CD14-positive monocyte (primary cell): ENCODE measurements around the gene BNIPL. TPM values are rescaled to one million over a fixed set of nuclear protein-coding genes. Genes with fewer than 3 reads are reported as not detected.

Source experiments
- DNase-seq, 3 donors: peaks; one replicate each; pipeline ENCODE4 v3.0.0-alpha.2; 2011 to 2022
- H2AFZ ChIP-seq: 2 replicates; pipeline ENCODE4 v1.6.0; 2012; ENCODE audit warnings: mild to moderate bottlenecking, low read depth, low read length, inconsistent platforms; ENCODE audit not compliant: insufficient read depth, poor library complexity, severe bottlenecking
- H3K27ac ChIP-seq, 2 donors: 1 replicate in 1 of 2; 2 replicates in 1 of 2; pipeline ENCODE4 v1.5.1; 2012 to 2013; ENCODE audit warnings: low read length in 2 of 2, control low read depth in 1 of 2, inconsistent platforms in 1 of 2, low read depth in 1 of 2, mild to moderate bottlenecking in 1 of 2
- H3K27me3 ChIP-seq, 2 donors: one replicate each; pipeline versions ENCODE4 v1.6.0 to v1.6.1; 2011 to 2013; ENCODE audit warnings: low read length in 2 of 2; ENCODE audit not compliant: control insufficient read depth in 2 of 2, insufficient read depth in 2 of 2
- H3K36me3 ChIP-seq, 2 donors: replicated peaks in 1 of 2; 1 replicate in 1 of 2; 2 replicates in 1 of 2; pipeline versions ENCODE4 v1.5.1 to v1.6.1; 2012 to 2013; ENCODE audit warnings: low read length in 2 of 2, control low read depth in 1 of 2, inconsistent platforms in 1 of 2, mild to moderate bottlenecking in 1 of 2; ENCODE audit not compliant: insufficient read depth in 2 of 2, control insufficient read depth in 1 of 2
- H3K4me1 ChIP-seq, 2 donors: 1 replicate in 1 of 2; 2 replicates in 1 of 2; pipeline versions ENCODE4 v1.5.1 to v1.6.1; 2012 to 2013; ENCODE audit warnings: low read length in 2 of 2, control low read depth in 1 of 2, inconsistent platforms in 1 of 2, mild to moderate bottlenecking in 1 of 2, moderate library complexity in 1 of 2; ENCODE audit not compliant: insufficient read depth in 2 of 2, control insufficient read depth in 1 of 2
- H3K4me2 ChIP-seq: replicated peaks from 2 replicates; pipeline ENCODE3; 2012; ENCODE audit warnings: low read length, moderate library complexity, mild to moderate bottlenecking; ENCODE audit not compliant: poor library complexity, severe bottlenecking; ENCODE audit errors: extremely low read depth
- H3K4me3 ChIP-seq, 3 experiments: fragments of 200-600 bp in 1 of 3; sonication (generic) in 1 of 3; replicated peaks in 1 of 3; 1 replicate in 2 of 3; 2 replicates in 1 of 3; pipeline ENCODE4 v1.5.1; 2011 to 2013; ENCODE audit warnings: low read length in 3 of 3, mild to moderate bottlenecking in 3 of 3, control low read depth in 2 of 3, low read depth in 2 of 3, inconsistent platforms in 1 of 3, moderate library complexity in 1 of 3
- H3K79me2 ChIP-seq: 2 replicates; pipeline ENCODE4 v1.6.0; 2012; ENCODE audit warnings: mild to moderate bottlenecking, control low read depth, inconsistent platforms, low read length, moderate library complexity; ENCODE audit not compliant: insufficient read depth
- H3K9ac ChIP-seq: 2 replicates; pipeline ENCODE4 v1.6.0; 2017; ENCODE audit warnings: low read length, mild to moderate bottlenecking; ENCODE audit not compliant: insufficient read depth, poor library complexity, severe bottlenecking
- H3K9me3 ChIP-seq, 2 donors: replicated peaks in 1 of 2; 1 replicate in 1 of 2; 2 replicates in 1 of 2; pipeline versions ENCODE4 v1.5.1 to v1.6.1; 2012 to 2013; ENCODE audit warnings: low read length in 2 of 2, control low read depth in 1 of 2; ENCODE audit not compliant: control insufficient read depth in 1 of 2, insufficient read depth in 1 of 2
- H4K20me1 ChIP-seq: 2 replicates; pipeline ENCODE4 v1.6.0; 2012; ENCODE audit warnings: mild to moderate bottlenecking, low read length, control low read depth, moderate library complexity; ENCODE audit not compliant: insufficient read depth
- H3K27ac Mint-ChIP-seq, 7 donors: one replicate each; pipeline ENCODE4 v1.8.0; 2020; ENCODE audit warnings: mild to moderate bottlenecking in 7 of 7, mixed read lengths in 7 of 7, moderate library complexity in 6 of 7, inconsistent platforms in 2 of 7
- H3K27me3 Mint-ChIP-seq, 3 donors: one replicate each; pipeline ENCODE4 v1.8.0; 2021 to 2022; ENCODE audit warnings: low read depth in 3 of 3, mild to moderate bottlenecking in 3 of 3, mixed read lengths in 3 of 3, moderate library complexity in 3 of 3, inconsistent platforms in 1 of 3
- H3K36me3 Mint-ChIP-seq, 2 donors: one replicate each; pipeline ENCODE4 v1.8.0; 2020; ENCODE audit warnings: mixed read lengths in 2 of 2, inconsistent platforms in 1 of 2, mild to moderate bottlenecking in 1 of 2
- H3K4me1 Mint-ChIP-seq: one replicate; pipeline ENCODE4 v1.8.0; 2020; ENCODE audit warnings: mild to moderate bottlenecking, mixed read lengths
- H3K4me3 Mint-ChIP-seq, 2 donors: one replicate each; pipeline ENCODE4 v1.8.0; 2020; ENCODE audit warnings: mild to moderate bottlenecking in 2 of 2, mixed read lengths in 2 of 2, moderate library complexity in 1 of 2
- H3K9me3 Mint-ChIP-seq, 7 donors: one replicate each; pipeline ENCODE4 v1.8.0; 2020 to 2022; ENCODE audit warnings: mixed read lengths in 7 of 7, mild to moderate bottlenecking in 6 of 7, moderate library complexity in 6 of 7, inconsistent platforms in 2 of 7
- WGBS: methylation state at CpG from one replicate; pipeline ENCODE4 v1.1.5; 2013; ENCODE audit warnings: missing lambda C conversion rate; ENCODE audit not compliant: insufficient coverage; 5-methylcytosine and 5-hydroxymethylcytosine counted together
- intact Hi-C, 2 donors: fragments of 100-400 bp; cut with micrococcal nuclease; formaldehyde crosslinking; loops; one replicate each; pipeline versions ENCODE4 v1.15.0 to v1.15.1; 2023
- polyA plus RNA-seq, 3 donors: library from polyadenylated mRNA; depleted of rRNA in 1 of 3; unstranded in 2 of 3; stranded (reverse) in 1 of 3; fragments of 300-500 nt in 2 of 3; fragments of >200 nt in 1 of 3; fragmentation: Illumina TruSeq in 2 of 3; gene quantifications; 1 replicate in 2 of 3; 2 replicates in 1 of 3; pipeline ENCODE4 v1.2.3, GENCODE V29; 2012 to 2021
- TF ChIP-seq, protein P1 (sequence below): fragments of 200-600 bp; IDR thresholded peaks from one replicate; pipeline ENCODE4 v1.8.0; 2022; ENCODE audit warnings: antibody characterized with exemption, mild to moderate bottlenecking

BNIPL gene
- polyA plus RNA-seq, 3 donors, result 0.77 TPM; not detected in 2

DNA sequence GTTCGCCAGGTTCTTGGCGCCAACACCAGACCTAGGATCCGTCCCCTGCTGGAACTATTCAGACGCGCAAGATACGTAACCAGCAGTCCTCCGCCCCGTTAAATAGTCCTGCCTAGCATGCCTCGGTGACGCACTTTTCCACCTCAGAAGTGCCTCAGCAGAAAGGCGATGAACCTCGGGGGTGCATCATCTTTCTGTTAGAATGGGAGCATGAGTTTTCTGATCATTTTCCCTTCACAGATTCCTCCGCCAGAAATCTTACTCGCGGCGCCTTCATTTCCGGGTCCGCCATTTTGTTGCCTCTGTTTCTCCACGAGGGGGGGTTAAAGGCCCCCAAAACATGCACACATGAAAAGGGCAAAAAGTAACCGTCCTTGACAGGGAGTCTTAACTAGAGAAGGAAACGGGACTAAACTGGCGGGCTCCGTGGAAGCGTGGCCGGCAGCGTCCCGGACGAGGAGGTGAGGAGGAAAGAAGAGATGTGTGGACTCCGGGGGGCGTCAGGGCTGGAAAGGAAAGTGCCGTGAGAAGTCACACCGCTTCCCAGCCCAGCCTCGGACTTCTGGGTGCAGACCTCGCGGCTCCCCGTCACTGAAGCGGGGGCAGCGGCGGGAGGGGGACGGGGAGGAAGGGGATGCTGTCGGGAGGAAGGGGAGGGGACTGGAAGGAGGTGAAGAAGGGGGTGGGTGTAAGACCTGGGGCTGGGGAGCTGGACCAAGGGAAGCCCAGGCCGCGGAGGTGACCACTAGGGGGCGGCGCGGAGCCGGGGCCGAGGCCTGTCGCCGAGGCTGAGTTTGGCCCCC is 34.3 kb downstream of the BNIPL start, which contains the start of gene GABPB2:
GABPB2 (plus strand) TSS at position 288 of the 803 bp plus-strand sequence. CDS start 17,429 bp downstream, outside the sequence.
- Histone ChIP-seq H3K27me3 (no peaks in the 10 kb centered on the region), H3K9ac (peak within 1 kb of the TSS; percentile 90), H3K4me1 (peaks cover 15 to 23% of the 10 kb centered on the region in 2 donors), H3K27ac (peak within 1 kb of the TSS; percentile 78 to 95), H2AFZ (peak within 1 kb of the TSS; percentile 99), H4K20me1 (no peaks in the 10 kb centered on the region), H3K79me2 (peaks cover 19% of the 10 kb centered on the region), H3K9me3 (no peaks in the 10 kb centered on the region), H3K4me2 (peak within 1 kb of the TSS; percentile 85), H3K36me3 (no peaks in the 10 kb centered on the region), H3K4me3 (peak within 1 kb of the TSS; percentile 75 to 100 (median 94))
- Mint-ChIP-seq H3K27me3 (no peaks in the 10 kb centered on the region), H3K4me3 (peak within 1 kb of the TSS; percentile 100), H3K36me3 (peaks cover 8 to 29% of the 10 kb centered on the region in 2 donors), H3K4me1 (peaks cover 8% of the 10 kb centered on the region), H3K9me3 (no peaks in the 10 kb centered on the region), H3K27ac (peak within 1 kb of the TSS; percentile 99 to 100 (median 99))
- 0% methylated on average over 31 of the region's 50 CpGs for WGBS
- peak; percentile 82 to 87 (median 83) for DNase-seq
- intact Hi-C loops, result no loop called here
- TF ChIP-seq, protein P1, sequence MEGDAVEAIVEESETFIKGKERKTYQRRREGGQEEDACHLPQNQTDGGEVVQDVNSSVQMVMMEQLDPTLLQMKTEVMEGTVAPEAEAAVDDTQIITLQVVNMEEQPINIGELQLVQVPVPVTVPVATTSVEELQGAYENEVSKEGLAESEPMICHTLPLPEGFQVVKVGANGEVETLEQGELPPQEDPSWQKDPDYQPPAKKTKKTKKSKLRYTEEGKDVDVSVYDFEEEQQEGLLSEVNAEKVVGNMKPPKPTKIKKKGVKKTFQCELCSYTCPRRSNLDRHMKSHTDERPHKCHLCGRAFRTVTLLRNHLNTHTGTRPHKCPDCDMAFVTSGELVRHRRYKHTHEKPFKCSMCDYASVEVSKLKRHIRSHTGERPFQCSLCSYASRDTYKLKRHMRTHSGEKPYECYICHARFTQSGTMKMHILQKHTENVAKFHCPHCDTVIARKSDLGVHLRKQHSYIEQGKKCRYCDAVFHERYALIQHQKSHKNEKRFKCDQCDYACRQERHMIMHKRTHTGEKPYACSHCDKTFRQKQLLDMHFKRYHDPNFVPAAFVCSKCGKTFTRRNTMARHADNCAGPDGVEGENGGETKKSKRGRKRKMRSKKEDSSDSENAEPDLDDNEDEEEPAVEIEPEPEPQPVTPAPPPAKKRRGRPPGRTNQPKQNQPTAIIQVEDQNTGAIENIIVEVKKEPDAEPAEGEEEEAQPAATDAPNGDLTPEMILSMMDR, result peak; percentile 96

GRCh38 chr1:151072224-151072623 is 35.8 kb downstream of the BNIPL start:
- no peaks in the 10 kb centered on the region for H3K36me3 ChIP-seq
- peak overlapping the region; percentile 99 for H2AFZ ChIP-seq
- no peaks in the 10 kb centered on the region for H3K9me3 ChIP-seq
- 87% methylated on average over 12 of the region's 13 CpGs for WGBS
- H3K36me3 Mint-ChIP-seq, result peaks cover 10 to 32% of the 10 kb centered on the region in 2 donors
- no peak overlapping the region for H3K4me3 ChIP-seq
- no peaks in the 10 kb centered on the region for H3K27me3 Mint-ChIP-seq
- peak overlapping the region in 1 of 7 donors; percentile 99 for H3K27ac Mint-ChIP-seq
- H3K4me3 Mint-ChIP-seq, result no peak overlapping the region
- H3K27me3 ChIP-seq, result no peaks in the 10 kb centered on the region
- H3K9ac ChIP-seq, result no peak overlapping the region
- H3K4me1 ChIP-seq, result peaks cover 15 to 23% of the 10 kb centered on the region in 2 donors
- no peak overlapping the region for H3K4me2 ChIP-seq
- intact Hi-C loops, result no loop called here
- DNase-seq, result no peak
- H3K27ac ChIP-seq, result no peak overlapping the region
- no peaks in the 10 kb centered on the region for H3K9me3 Mint-ChIP-seq
- peaks cover 8% of the 10 kb centered on the region for H3K4me1 Mint-ChIP-seq
- TF ChIP-seq, protein P1, result no peak
- no peaks in the 10 kb centered on the region for H4K20me1 ChIP-seq
- peaks cover 19% of the 10 kb centered on the region for H3K79me2 ChIP-seq
